Fibroblast of lung (primary cell): ENCODE results near the gene PLA2G3.

Experiments
- CTCF ChIP-seq, 2 donors: IDR thresholded peaks in 1 of 2; conservative IDR thresholded peaks in 1 of 2; 1 replicate in 1 of 2; 2 replicates in 1 of 2; pipeline ENCODE4 v1.5.1; 2011 to 2012; ENCODE audit warnings: low read length in 2 of 2, control low read depth in 1 of 2, inconsistent platforms in 1 of 2, low read depth in 1 of 2, mild to moderate bottlenecking in 1 of 2
- EZH2 ChIP-seq: IDR thresholded peaks from 2 replicates; pipeline ENCODE4 v1.5.1; 2012; ENCODE audit warnings: low read length, control low read depth, mild to moderate bottlenecking; ENCODE audit errors: missing control alignments

- TF ChIP-seq EZH2 = no peak
- no peak for TF ChIP-seq CTCF (conservative IDR thresholded peaks at IDR 0.05 in 1 of 2, IDR thresholded peaks at IDR 0.05 in 1 of 2; ENCODE audit: low read depth in 1 of 2, low read length in 2 of 2)
Observed at GRCh38 chr22:31096657-31097279, 43.5 kb downstream of the PLA2G3 start.
